ENCODE results near the gene SHISA6.

- TF ChIP-seq, protein P1, sequence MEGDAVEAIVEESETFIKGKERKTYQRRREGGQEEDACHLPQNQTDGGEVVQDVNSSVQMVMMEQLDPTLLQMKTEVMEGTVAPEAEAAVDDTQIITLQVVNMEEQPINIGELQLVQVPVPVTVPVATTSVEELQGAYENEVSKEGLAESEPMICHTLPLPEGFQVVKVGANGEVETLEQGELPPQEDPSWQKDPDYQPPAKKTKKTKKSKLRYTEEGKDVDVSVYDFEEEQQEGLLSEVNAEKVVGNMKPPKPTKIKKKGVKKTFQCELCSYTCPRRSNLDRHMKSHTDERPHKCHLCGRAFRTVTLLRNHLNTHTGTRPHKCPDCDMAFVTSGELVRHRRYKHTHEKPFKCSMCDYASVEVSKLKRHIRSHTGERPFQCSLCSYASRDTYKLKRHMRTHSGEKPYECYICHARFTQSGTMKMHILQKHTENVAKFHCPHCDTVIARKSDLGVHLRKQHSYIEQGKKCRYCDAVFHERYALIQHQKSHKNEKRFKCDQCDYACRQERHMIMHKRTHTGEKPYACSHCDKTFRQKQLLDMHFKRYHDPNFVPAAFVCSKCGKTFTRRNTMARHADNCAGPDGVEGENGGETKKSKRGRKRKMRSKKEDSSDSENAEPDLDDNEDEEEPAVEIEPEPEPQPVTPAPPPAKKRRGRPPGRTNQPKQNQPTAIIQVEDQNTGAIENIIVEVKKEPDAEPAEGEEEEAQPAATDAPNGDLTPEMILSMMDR (conservative IDR thresholded peaks at IDR 0.05; ENCODE audit: low read depth, low read length): no peak
- no peak for TF ChIP-seq EZH2 (IDR thresholded peaks at IDR 0.05; ENCODE audit: borderline replicate concordance, low read depth, low read length, poor library complexity, severe bottlenecking)
Observed at GRCh38 chr17:11565591-11565990, 324.6 kb downstream of the SHISA6 start.

Measured in A673 (cell line).